GM10266 (cell line): ENCODE data around the gene EIF3M.

Experiments
- DNase-seq: peaks from one replicate; pipeline ENCODE4 v3.0.0; 2012; ENCODE audit errors: extremely low spot score
- CTCF ChIP-seq: IDR thresholded peaks from 2 replicates; pipeline ENCODE4 v1.5.1; 2012; ENCODE audit warnings: mild to moderate bottlenecking, low read depth; ENCODE audit not compliant: control insufficient read depth, insufficient read depth; ENCODE audit errors: missing control alignments

EIF3M gene

GRCh38 chr11:32562839-32563599, 20.6 kb upstream of the EIF3M start:
- no peak for TF ChIP-seq CTCF
- DNase-seq = no peak

DNA sequence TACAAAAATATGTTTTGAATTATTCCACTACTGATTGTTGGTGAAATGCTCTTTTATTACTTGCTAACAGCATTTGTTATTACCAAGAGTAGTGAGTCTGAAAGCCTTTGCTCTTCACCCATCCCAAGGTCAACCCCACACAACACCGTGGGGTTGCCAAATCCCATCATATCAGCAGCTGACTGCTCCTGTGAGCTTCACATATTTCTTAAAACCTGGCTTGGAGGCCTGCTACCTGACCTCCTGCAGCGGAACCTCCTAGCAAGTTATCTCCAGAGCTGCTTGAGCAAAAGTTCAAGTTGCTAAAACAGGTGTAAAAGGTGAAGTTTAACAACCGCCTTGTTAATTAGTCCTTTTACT, 20.1 kb upstream of the EIF3M start:
- no peak for TF ChIP-seq CTCF

DNA sequence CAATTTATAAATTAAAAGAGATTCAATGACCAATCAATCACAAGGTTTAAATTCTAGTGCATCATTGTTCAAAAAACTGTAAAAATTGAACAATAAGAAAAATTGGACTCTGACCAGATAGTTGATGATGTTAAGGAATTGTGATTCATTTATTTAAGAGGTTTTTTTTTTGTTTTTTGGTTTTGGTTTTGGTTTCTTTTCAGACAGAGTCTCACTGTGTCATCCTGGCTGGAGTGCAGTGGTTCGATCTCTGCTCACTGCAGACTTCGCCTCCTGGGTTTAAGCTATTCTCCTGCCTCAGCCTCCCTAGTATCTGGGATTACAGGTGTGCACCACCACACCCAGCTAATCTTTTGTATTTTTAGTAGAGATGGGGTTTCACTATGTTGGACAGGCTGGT, 17.1 kb upstream of the EIF3M start:
- no peak for DNase-seq
- TF ChIP-seq CTCF = no peak

More for the DNA sequence above, 20.1 kb upstream of the EIF3M start:
- DNase-seq = no peak

DNA sequence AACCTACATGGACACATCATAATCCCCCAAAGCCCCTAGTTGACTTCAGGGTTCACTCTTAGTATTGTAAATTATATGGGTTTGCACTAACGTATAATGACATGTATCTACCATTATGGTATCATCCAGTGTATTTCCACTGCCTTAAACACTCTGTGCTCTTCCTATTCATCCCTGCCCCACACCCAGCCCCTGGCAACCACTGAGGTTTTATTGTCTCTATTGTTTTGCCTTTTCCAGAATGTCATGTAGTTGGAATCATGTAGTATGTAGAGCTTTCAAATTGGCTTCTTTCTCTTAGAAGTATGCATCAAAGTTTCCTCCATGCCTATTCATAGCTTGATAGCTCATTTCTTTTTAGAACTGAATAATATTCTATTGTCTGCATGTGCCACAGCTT, 16.5 kb upstream of the EIF3M start:
- no peak for DNase-seq
- TF ChIP-seq CTCF = no peak

GRCh38 chr11:32569313-32569881, 14.2 kb upstream of the EIF3M start:
- no peak for TF ChIP-seq CTCF
- no peak for DNase-seq

- no peak for DNase-seq
- TF ChIP-seq CTCF = no peak
Observed at GRCh38 chr11:32571039-32571438, 12.6 kb upstream of the EIF3M start.

DNA sequence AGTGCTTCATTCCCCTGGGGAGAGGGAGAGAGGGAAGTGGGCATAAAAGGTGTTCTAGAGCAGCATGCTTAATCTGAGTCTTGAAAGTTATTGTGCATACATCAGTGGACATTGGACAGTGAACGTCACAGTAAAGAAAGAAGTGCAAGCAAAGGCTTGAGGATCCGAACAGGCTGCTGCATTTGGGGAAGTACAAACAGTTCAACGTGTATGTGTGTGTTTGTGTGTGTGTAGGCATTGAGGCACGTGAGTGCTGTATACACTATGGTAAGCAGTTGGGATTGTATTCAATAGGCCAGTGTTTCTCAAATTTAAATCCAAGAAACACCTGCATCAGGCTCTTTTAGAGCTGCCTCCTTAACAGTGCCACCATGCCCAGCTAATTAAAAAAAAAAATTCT, 10.4 kb upstream of the EIF3M start:
- TF ChIP-seq CTCF = no peak
- DNase-seq = no peak
